GM06990 (cell line): Measurements from ENCODE around the gene COL4A1.

Source experiments
- DNase-seq: peaks from one replicate; pipeline ENCODE4 v3.0.0-alpha.2; 2011; ENCODE audit not compliant: insufficient read length; ENCODE audit errors: extremely low read depth
- H3K27me3 ChIP-seq: replicated peaks from 2 replicates; pipeline ENCODE4 v1.6.0; 2011; ENCODE audit warnings: low read length; ENCODE audit not compliant: control insufficient read depth, insufficient read depth
- H3K36me3 ChIP-seq: 2 replicates; pipeline ENCODE4 v1.5.1; 2011; ENCODE audit warnings: low read length; ENCODE audit not compliant: control insufficient read depth, insufficient read depth
- H3K4me3 ChIP-seq: replicated peaks from 2 replicates; pipeline ENCODE4 v1.5.1; 2011; ENCODE audit warnings: low read depth, mild to moderate bottlenecking, control low read depth, low read length
- CTCF ChIP-seq: IDR thresholded peaks from 2 replicates; pipeline ENCODE4 v1.5.1; 2011; ENCODE audit warnings: low read length, control low read depth, mild to moderate bottlenecking, inconsistent platforms; ENCODE audit not compliant: insufficient read depth, poor library complexity, severe bottlenecking

COL4A1 gene

DNA sequence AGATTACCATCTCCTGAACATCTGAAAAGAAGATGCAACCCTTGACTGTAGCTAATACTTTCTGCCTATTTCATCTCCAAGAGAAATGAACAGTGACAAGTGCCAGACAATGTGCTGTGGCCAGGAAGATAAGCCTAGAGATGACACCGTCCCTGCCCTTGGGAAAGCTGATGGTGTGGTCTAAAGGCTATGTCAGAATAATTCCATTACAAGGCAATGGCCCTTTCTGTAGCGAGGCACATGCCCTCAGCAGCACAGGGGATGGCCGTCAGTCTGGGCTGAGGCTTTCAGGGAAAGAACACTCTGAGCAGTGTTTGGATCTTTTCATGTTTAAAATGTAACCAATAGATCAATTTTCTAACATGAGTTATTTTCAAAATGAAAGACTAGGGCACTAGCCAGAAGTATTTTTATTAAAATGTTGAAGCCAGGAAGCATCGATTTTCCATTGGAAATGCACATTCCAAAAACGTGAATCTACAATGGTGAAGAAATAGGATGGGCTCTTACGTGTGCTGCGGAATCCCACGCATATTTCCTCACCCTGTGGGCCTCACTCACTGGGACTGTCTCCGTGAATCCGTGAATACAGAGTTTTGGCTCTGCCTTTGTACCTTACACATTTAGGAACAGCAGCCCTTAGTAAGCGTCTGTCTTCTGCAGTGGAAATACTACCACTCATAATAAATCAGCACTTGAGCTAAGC, 22.0 kb downstream of the COL4A1 start:
- DNase-seq, result no peak
- Histone ChIP-seq H3K4me3 (no peak overlapping the region), H3K27me3 (peaks cover 1% of the 10 kb centered on the region), H3K36me3 (no peaks in the 10 kb centered on the region)
- TF ChIP-seq CTCF, result no peak

DNA sequence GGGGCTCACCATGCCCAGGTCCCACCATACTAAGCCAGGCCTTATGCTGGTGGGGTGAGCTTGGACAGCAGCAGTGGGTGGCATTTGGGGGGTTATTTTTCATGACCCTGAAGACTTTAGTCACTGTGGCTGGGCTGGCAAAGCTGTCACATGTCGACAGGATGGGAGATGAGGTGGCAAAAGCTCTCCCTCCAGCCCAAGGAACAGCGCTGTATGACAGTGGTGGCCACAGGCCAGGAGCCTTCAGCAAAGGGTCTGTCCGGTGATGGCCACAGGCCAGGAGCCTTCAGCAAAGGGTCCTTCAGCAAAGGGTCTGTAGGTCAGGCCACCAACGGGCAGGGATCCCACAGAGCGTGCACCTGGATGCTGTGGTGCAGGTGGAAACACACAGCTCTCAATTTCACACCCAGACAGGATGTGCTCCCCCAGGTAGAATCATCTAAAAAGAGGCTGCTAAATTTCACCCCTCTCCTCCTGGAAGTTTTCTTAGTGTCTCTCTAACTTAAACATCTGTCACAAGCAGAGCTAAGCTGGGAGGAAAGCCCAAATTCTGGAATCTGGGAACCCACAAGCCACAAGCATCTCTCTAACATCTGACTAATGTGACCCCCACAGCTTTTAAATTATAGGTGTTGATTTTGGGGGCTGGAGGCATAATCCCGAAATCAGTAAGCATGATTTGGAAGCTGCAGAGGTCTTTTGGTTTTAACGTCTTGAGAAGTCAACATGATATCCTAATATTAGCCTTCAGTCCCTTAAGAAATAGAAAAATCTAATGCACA, 23.0 kb downstream of the COL4A1 start:
- Histone ChIP-seq H3K36me3 (no peaks in the 10 kb centered on the region), H3K4me3 (no peak overlapping the region), H3K27me3 (peaks cover 1% of the 10 kb centered on the region)
- TF ChIP-seq CTCF, result no peak
- DNase-seq, result no peak

GRCh38 chr13:110282316-110282841, 24.6 kb downstream of the COL4A1 start:
- Histone ChIP-seq H3K4me3 (no peak overlapping the region), H3K27me3 (peaks cover 1% of the 10 kb centered on the region), H3K36me3 (no peaks in the 10 kb centered on the region)
- no peak for DNase-seq
- TF ChIP-seq CTCF, result no peak

DNA sequence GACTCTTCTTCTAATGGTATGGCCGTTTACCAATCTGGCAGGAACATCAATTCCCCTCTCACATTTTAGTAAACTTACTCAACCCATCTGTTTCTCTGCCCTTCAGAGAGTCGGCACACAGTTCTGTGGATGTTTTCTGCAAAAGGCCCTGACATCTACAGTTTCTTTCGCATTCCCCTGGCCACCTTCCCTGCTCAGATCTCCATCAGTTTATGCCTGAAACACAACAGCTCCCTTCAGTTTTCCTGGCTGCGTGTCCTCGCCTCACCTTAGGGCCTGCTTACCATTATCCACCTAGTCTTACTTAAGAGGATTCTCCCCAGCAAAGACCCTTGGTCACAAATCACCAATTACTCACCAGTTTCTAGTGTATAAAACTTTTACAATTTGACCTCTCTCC, 25.2 kb downstream of the COL4A1 start:
- H3K36me3 ChIP-seq, result no peaks in the 10 kb centered on the region
- no peak for TF ChIP-seq CTCF
- H3K4me3 ChIP-seq, result no peak overlapping the region
- H3K27me3 ChIP-seq, result peaks cover 1% of the 10 kb centered on the region
- no peak for DNase-seq

- TF ChIP-seq CTCF, result no peak
- no peak for DNase-seq
- Histone ChIP-seq H3K36me3 (no peaks in the 10 kb centered on the region), H3K4me3 (no peak overlapping the region), H3K27me3 (peaks cover 1% of the 10 kb centered on the region; the same call in 1 of the 2 replicates)
Observed at GRCh38 chr13:110280985-110281688, 25.8 kb downstream of the COL4A1 start.
